T47D (cell line): ENCODE measurements around the gene SUSD4.

Experiments
- DNase-seq, 2 experiments: peaks; one replicate each; pipeline versions ENCODE4 v3.0.0 to v3.0.0-alpha.2; 2011 to 2012; ENCODE audit warnings: low read depth in 1 of 2, low spot score in 1 of 2
- JUND ChIP-seq: IDR thresholded peaks from 2 replicates; pipeline ENCODE4 v1.6.1; 2012; ENCODE audit warnings: low read depth
- in situ Hi-C: cut with HindIII; loops from 2 replicates; pipeline ENCODE4 v1.10.0; 2016; ENCODE audit warnings: low sequenced_read_pairs, low pct_unique_long_range_greater_than_20kb

The SUSD4 gene

DNA sequence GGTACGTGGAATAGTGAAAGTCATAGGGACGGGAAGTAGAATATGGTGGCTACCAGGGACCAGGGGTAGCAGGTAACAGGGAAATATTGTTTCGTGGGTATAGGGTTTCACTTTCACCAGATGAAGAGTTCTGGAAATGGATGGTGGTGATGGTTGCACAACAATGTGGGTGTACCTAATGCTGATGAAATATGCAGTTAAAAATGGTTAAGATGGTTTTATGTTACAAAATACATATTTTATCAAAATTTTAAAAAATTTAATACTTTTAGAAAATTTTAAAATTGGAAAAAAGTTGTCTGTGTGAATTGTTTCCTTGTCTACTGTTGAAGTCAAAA lies 165.4 kb downstream of the SUSD4 start:
- in situ Hi-C loops = no loop called here
- no peak for DNase-seq

DNA sequence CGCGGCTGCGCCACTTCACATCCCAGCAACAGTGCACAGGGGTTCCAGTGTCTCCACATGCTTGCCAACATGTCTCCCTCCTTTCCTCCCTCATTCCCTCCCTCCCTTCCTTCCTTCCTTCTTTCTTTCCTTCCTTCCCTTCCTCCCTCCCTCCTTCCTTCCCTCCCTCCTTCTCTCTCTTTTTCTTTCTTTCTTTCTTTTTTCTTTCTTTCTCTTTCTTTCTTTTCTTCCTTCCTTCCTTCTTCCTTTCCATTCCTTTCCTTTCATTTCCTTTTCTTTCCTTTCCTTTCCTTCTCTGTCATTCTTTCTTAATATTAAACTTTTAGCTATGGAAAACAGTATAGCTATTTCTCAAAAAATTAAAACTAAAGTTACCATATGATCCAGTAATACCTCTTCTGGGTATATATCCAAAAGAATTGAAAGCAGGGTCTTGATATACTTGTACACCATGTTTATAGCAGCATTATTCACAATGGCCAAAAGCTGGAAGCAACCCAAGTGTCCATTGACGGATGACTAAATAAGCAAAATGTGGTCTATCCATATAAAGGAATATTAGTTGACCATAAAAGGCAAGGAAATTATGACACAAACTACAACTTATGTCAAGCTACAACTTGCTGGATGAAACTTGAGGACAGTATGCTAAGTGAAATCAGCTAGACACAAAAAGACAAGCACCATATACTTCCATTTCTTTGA lies 165.9 kb downstream of the SUSD4 start:
- no peak for TF ChIP-seq JUND
- in situ Hi-C loops = no loop called here
- no peak for DNase-seq

More for the DNA sequence above, 165.4 kb downstream of the SUSD4 start:
- no peak for TF ChIP-seq JUND

DNA sequence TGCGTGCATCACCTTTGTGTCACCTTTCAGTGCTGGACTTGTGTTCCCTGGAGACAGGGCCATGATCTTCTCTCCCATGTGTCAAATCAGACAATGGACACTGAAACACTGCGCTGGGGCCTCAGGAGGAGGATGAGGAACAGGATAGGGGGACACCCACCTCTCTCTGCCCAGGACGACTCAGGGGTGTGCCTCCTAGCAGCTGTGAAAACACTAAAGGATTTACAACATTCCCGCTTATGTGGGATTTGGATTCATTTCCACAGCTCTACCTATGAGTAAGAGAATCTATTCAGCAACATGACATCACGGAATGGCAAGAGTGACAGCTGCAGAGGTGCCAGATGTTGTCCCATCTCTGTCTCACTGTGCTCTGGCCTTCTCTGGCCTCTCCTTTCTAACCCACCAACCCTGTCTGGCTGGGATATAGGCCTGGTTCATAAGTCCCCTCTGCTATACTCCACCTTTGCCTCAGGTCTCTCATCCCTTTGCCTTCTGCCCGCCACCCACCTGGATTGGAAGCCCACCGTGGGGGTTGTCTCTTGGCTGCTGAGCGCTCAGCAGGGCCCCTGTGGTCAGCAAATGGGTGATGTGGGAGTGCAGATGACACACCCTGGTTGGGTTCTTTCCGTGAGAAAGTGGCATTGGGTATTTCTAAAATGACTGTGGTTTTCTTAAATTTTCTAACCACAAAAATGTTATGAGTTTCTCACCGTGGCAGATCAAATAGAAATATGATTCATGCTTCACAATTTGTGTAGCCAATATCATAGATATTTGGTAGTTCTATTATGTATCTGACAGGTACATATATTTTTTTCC lies 173.9 kb downstream of the SUSD4 start:
- no peak for TF ChIP-seq JUND
- no peak for DNase-seq
- in situ Hi-C loops = no loop called here

DNA sequence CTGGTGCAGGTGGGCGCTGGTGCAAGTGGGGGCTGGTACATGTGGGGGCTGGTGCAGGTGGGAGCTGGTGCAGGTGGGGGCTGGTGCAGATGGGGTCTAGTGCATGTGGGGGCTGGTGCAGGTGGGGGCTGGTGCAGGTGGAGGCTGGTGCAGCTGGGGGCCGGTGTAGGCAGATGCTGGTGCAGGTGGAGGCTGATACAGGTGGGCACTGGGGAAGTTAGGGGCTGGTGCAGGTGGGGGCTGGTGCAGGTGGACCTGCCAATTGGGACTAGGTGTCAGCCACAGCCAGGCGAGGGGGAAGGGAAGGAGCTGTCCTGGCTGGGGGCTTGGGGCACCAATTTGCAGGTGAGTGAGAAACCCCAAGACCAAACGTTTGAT lies 174.5 kb downstream of the SUSD4 start:
- no peak for DNase-seq
- TF ChIP-seq JUND = no peak
- in situ Hi-C loops = no loop called here

DNA sequence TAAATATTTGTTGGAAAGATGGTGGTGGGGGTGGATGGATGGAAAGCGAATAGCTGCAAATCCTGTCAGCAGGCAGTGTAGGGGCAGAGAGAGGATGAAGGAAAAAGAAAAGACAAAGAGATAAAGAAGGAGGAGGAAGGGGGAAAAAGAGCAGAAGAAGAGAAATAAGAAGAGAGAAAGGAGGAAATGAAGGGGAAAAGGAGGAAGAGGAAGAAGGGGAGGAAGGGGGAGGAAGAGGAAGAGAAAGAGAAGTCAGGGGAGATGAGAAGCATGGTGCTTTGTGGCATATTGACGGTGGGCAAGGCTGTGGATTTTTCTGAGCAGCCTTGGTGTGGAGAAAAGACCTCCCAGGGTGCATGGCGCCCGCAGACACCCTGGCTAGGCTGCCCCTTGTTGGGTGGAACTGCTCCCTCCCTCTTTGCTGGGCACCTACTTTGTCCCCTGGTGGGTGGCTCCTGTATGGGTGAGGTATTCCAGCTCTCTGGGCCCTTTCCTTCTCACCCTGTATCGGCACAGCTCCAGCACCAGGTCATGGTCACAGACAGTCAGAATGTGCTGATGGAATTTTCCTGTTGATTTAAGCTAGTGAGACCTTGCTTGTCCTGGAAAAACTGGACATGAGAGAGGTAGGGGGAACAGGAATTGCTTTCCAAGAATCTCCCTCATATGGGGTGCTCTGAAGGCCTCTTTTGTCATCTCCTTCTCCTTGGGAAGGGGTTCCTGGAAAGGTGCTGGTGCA lies 175.2 kb downstream of the SUSD4 start:
- DNase-seq = no peak
- in situ Hi-C loops = no loop called here
- TF ChIP-seq JUND = no peak

DNA sequence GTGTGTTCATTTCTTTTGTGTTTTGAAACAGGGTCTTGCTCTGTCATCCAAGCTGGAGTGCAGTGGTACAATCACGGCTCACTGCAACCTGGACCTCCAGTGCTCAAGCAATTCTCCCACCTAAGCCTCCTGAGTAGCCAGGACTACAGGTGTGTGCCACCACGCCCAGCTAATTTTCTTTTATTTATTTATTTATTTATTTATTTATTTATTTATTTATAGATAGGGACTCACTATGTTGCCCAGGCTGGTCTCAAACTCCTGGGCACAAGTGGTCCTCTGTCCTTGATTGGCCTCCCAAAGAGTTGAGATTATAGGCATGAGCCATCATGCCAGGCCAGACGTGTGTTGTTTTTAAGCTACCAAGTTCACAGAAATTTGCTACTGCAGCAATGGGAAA lies 177.2 kb downstream of the SUSD4 start:
- in situ Hi-C loops = no loop called here
- no peak for TF ChIP-seq JUND
- no peak for DNase-seq

- TF ChIP-seq JUND = no peak
- in situ Hi-C loops = no loop called here
- DNase-seq = no peak
Measured at GRCh38 chr1:223183268-223183862, 180.6 kb downstream of the SUSD4 start.

GRCh38 chr1:223180731-223181321 lies 183.2 kb downstream of the SUSD4 start:
- no peak for DNase-seq
- no peak for TF ChIP-seq JUND
- in situ Hi-C loops = no loop called here

DNA sequence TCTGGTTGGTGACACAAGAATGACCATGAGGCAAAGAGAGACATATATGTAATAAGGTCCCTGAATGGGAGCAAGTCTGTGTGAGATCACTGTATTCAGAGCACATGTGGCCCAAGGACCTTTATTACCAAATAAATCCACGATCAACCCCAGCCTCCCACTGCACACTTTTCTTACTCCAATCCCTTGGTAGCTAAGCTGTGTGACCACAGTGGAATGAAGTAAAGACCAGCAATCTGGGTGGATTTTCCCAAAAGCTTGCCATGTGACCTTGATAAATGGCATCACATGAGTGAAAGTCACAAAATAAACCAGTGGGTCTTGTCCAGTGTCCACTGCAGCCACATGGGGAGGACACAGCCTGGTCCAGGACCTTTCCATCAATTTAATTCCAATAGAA lies 184.2 kb downstream of the SUSD4 start:
- in situ Hi-C loops = no loop called here
- no peak for TF ChIP-seq JUND

GRCh38 chr1:223179280-223179679 lies 184.7 kb downstream of the SUSD4 start:
- no peak for TF ChIP-seq JUND
- in situ Hi-C loops = no loop called here
- DNase-seq = no peak

More for the DNA sequence above, 184.2 kb downstream of the SUSD4 start:
- DNase-seq = no peak

DNA sequence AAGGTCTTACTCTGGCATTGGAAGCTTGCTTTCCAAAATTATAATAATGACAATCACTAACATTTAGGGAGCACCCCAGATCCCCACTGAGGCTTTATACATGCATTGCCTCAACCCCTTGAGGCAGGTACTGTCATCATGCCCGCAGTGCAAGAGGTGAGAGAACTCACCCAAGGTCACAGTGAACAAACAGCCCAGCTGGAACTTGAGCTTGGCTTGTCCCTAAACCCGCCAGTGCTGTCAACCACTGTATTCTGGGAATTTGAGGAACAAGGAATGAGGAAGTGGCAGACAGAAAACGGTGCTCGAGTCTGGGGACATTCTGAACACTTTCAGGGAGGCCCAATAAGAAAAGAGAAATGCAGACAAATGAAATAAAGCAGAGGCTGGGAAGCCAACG lies 186.3 kb downstream of the SUSD4 start:
- TF ChIP-seq JUND = no peak
- DNase-seq = peak in 1 of 2 experiments; percentile 68
- in situ Hi-C loops = no loop called here

- TF ChIP-seq JUND = no peak
- no peak for DNase-seq
- in situ Hi-C loops = no loop called here
Measured at GRCh38 chr1:223176437-223176836, 187.5 kb downstream of the SUSD4 start.
